GF-D8 (cell line): ENCODE results near the gene IL17RC.
"Not testable (repeated sequence)": the region's sequence is repeated elsewhere in the genome, so short reads cannot be mapped to it uniquely, and the experiment has no call there.

Experiments used
- DNase-seq: peaks from one replicate; lab custom pipeline; 2025; lab: John Stamatoyannopoulos, UW

The IL17RC gene

DNA sequence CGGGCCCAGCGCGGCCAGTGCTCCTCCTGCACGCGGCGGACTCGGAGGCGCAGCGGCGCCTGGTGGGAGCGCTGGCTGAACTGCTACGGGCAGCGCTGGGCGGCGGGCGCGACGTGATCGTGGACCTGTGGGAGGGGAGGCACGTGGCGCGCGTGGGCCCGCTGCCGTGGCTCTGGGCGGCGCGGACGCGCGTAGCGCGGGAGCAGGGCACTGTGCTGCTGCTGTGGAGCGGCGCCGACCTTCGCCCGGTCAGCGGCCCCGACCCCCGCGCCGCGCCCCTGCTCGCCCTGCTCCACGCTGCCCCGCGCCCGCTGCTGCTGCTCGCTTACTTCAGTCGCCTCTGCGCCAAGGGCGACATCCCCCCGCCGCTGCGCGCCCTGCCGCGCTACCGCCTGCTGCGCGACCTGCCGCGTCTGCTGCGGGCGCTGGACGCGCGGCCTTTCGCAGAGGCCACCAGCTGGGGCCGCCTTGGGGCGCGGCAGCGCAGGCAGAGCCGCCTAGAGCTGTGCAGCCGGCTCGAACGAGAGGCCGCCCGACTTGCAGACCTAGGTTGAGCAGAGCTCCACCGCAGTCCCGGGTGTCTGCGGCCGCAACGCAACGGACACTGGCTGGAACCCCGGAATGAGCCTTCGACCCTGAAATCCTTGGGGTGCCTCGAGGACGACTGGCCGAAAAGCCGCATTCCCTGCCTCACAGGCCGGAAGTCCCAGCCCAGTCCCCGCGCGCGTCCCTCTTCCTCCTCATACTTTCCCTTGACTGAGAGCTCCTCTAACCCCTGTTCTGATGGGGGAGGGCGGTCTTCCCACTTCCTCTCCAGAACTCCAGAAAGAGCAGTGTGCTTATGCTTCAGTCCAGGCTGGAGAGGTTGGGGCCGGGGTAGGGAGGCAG is 1.4 kb upstream of the IL17RC start:
- peak; percentile 19 for DNase-seq

DNA sequence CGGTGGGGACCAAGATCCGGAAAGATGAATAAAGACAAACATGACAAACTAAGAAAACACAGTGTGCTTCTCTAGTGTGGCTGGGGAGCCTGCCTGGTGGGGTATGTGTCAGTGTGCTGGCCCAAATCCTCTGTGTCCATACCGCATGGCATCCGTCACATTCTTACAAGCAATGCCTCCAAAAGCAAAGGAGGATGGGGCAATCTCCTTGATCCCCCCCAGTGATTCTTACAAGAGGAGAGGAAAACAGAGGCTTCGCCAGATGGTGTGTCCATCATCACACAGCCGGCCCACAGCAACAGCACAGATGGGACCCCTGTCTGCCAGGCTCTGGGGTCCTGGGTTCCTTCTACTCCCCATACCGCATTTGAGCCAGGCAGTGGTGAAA is 558 bp upstream of the IL17RC start:
- no peak for DNase-seq

DNA sequence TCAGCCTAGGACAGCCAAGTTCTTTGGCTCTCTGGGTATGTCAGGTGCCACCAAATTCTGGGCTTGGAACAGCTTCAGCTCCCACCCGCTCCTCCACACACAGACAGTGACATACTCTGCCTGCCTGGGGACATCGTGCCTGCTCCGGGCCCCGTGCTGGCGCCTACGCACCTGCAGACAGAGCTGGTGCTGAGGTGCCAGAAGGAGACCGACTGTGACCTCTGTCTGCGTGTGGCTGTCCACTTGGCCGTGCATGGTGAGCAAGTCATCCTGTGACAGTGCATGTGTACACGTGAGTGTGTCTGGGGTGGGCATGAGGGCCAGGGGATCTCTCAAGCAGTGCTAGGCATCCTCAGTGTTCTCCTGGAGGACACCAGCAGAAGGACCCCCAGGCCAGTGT is 922 bp downstream of the IL17RC start:
- DNase-seq, result no peak

DNA sequence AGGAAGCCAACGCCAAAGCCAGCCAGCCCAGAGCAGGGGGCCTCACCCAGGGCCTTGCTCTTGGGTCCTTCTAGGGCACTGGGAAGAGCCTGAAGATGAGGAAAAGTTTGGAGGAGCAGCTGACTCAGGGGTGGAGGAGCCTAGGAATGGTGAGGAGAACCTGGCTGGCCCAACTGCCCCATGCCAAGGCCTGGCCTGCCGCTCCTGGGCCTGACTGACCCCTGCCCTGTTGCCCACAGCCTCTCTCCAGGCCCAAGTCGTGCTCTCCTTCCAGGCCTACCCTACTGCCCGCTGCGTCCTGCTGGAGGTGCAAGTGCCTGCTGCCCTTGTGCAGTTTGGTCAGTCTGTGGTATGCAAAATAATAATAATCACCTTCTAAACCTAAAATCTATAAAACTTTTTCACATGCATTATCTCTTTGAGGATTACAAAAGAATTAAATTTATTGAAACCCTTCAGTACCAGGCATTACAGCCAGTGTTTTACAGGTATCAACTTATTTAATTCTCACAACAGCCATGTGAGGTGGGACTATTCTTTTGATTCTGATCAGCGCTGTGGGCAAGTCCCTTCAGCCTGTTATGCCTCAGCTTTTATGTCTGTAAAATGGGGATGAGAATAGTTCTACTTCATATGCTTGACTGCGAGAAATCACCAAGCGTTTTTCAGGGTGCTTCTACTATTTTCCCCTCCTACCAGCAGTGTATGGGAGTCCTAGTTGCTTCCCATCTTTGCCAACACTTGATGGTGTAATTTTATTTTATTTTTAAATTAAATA is 1.6 kb downstream of the IL17RC start:
- DNase-seq, result no peak

DNA sequence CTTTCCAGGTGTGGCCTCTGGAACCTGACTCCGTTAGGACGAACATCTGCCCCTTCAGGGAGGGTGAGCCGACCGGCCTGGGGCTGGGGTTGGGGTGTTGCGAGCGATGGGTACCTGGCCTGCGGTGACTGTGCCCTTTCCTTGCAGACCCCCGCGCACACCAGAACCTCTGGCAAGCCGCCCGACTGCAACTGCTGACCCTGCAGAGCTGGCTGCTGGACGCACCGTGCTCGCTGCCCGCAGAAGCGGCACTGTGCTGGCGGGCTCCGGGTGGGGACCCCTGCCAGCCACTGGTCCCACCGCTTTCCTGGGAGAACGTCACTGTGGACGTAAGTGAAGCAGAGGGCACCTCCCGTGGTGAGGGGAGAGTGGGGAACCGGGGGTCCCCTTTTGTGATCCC is 11.3 kb downstream of the IL17RC start:
- DNase-seq, result no peak

DNA sequence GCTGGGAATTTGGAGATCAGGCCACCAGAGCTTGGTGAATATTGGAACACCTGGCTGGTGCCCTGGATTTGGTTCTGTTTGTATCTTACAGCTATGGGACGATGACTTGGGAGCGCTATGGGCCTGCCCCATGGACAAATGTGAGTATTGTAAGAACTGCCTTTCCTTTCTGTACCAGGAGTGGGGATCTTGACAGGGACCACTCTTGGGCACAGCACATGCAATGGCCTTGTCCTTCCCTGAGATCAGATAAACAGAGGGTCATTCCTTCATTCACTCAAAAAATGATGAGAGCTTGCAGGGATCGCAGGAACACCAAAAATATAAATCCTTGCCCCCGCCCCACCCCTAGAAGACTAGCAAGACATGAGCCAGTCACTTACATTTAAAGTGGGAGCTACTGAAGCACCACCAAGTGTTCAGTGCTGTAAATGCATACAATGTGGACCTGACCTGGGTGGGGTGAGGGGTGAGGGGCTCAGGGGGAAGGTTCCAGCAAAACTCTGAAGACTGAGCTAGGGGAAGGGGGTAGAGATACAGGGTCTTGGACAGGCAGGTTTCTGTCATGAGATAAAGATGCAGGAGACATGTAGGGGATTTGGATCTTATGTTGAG is 14.0 kb downstream of the IL17RC start:
- DNase-seq, result no peak

DNA sequence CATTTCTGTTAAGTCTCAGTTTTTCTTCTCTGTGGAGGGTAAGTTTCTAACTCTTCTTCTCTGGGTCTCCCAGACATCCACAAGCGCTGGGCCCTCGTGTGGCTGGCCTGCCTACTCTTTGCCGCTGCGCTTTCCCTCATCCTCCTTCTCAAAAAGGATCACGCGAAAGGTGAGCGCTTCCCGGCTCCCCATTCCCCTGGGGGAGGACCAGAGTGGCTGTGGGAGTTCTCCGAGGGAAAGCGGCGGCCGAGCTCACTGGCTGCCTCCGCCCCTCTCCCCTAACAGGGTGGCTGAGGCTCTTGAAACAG is 15.6 kb downstream of the IL17RC start:
- no peak for DNase-seq

DNA sequence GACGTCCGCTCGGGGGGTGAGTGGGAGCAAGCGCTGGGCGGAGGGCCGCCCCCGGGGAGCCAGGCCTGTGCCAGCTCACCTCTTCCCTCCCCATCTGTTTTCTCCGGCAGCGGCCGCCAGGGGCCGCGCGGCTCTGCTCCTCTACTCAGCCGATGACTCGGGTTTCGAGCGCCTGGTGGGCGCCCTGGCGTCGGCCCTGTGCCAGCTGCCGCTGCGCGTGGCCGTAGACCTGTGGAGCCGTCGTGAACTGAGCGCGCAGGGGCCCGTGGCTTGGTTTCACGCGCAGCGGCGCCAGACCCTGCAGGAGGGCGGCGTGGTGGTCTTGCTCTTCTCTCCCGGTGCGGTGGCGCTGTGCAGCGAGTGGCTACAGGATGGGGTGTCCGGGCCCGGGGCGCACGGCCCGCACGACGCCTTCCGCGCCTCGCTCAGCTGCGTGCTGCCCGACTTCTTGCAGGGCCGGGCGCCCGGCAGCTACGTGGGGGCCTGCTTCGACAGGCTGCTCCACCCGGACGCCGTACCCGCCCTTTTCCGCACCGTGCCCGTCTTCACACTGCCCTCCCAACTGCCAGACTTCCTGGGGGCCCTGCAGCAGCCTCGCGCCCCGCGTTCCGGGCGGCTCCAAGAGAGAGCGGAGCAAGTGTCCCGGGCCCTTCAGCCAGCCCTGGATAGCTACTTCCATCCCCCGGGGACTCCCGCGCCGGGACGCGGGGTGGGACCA is 16.1 kb downstream of the IL17RC start:
- DNase-seq, result peak; percentile 67

DNA sequence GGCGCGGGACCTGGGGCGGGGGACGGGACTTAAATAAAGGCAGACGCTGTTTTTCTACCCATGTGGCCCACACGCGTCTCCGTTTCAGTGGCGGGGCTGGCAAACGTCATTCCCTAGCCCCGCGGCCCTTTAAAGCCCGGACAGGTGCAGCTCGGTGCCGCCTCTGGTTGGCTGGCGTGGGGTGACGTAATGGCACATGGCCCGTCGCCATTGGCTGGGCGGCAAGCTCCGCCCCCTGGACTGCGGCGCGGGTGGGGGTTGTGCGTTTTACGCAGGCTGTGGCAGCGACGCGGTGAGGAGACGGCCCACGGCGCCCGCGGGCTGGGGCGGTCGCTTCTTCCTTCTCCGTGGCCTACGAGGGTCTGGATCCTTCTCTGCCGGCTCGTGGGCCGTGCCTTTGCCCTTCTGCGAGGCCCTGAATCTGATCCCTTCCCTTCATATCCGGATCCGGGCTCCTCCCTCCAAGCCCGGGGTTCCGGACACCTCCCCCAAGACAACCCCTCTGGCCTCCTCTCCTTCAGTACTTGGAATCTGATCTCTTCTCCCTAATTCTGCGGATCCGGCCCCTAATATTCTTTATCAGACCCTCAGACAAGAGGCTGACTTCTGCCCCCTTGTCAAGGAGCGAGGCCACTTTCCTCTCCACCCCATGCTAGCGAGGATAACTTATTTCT is 16.8 kb downstream of the IL17RC start, which contains the start of gene CRELD1:
Gene CRELD1 (plus strand): TSS at position 274 of the 674 bp plus-strand sequence. CDS start 605 bp downstream, outside the sequence.
- DNase-seq, result peak; percentile 88

DNA sequence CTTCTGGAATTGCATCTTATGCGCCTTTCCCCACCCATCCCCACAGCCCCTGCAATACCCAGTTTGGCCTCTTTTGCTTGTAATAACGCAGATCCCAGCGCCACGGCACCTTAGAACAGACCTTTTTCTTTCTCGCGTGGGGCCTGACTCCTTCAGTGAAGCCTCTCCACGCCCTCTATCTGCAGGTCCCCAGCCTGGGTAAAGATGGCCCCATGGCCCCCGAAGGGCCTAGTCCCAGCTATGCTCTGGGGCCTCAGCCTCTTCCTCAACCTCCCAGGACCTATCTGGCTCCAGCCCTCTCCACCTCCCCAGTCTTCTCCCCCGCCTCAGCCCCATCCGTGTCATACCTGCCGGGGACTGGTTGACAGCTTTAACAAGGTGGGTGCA is 17.3 kb downstream of the IL17RC start:
- no peak for DNase-seq

DNA sequence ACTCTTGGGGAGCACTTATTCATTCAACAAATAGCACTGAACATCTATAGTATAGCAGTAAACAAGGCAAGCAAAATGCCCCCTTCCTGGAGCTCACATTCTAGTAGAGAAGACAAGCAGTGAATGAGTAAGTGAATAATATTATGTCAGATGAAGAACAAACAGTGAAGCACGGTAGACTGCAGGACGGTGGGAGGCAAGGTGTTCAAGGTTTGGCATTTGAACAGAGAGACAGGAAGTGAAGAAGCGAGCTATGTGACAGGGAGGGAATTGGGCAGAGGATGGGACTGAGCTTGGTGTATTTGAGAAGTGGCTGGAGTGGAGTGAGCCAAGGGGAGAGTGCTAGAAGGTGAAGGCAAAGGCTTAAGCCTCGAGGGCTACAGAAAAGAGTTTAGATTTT is 18.1 kb downstream of the IL17RC start:
- DNase-seq, result no peak

DNA sequence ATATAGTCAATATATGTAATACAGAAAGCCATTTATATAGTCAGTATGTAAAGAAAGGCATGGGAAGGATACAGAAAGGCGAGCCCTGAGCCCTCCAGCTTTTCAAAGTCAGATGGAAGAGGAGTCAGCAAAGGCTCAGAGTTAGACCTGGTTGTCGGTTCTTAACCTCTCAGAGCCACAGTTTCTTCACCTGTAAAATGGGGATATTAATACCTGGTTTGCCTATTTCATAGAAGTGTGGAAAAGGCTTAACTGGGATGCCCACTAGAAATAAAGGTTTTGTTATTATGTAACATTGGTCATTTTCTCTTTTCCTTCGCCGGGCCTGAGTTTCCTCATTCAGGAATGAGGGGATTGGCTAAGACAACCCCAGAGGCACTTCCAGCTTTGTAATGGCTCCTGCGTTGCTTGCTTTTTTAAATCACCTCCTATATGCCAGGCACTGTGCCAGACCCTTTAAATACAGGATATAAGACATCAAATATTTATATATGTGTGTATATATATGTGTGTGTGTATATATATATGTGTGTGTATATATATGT is 19.1 kb downstream of the IL17RC start:
- no peak for DNase-seq

DNA sequence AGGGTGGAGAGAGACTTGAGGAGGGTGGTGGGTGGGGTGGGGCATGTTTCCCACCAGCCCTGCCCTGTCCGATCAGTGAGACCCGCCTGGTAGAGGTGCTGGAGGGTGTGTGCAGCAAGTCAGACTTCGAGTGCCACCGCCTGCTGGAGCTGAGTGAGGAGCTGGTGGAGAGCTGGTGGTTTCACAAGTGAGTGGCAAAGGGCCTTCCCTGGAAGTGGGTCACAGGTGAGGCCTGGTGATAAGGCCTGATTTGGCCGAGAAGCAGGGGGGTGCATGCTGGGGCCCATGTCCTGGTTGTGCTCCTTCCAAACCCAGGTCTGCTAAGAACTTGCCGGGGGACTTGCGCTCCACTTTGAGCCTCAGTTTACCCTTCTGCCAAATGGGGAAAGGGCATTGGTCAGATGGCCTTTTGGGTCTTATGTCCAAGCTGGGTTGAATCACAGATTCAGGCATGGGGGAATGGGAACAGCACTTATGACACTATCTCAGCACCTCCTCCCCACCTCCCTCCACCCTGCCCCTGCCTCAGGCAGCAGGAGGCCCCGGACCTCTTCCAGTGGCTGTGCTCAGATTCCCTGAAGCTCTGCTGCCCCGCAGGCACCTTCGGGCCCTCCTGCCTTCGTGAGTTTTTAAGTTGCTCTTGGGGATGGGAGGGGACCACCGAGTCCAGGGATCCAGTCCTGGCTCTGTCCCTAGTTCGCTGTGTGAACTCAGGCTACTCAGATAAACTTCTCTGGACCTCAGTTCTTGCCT is 20.8 kb downstream of the IL17RC start:
- DNase-seq, result no peak

DNA sequence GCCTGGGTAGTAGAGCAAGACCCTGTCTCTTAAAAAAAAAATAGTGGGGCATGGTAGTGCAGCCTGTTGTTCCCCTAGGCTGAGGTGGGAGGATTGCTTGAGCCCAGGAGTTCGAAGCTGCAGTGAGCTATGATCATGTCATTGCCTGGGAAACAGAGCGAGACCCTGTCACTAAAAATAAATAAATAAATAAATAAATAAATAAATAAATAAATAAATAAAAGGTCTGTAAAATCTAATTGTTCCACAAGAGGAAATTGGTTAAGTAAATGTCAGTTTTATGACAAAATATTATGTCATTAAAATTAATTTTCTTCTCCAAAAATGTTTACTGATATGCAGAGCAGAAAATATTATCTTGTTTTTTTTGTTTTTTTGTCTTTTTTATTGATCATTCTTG is 22.1 kb downstream of the IL17RC start:
- DNase-seq, result no peak

DNA sequence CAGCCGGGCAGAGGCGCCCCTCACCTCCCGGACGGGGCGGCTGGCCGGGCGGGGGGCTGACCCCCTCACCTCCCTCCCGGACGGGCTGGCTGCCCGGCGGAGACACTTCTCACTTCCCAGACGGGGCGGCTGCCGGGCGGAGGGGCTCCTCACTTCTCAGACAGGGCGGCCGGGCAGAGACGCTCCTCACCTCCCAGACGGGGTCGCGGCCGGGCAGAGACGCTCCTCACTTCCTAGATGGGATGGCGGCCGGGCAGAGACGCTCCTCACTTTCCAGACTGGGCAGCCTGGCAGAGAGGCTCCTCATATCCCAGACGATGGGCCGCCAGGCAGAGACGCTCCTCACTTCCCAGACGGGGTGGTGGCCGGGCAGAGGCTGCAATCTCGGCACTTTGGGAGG is 23.0 kb downstream of the IL17RC start:
- not testable (repeated sequence) for DNase-seq

DNA sequence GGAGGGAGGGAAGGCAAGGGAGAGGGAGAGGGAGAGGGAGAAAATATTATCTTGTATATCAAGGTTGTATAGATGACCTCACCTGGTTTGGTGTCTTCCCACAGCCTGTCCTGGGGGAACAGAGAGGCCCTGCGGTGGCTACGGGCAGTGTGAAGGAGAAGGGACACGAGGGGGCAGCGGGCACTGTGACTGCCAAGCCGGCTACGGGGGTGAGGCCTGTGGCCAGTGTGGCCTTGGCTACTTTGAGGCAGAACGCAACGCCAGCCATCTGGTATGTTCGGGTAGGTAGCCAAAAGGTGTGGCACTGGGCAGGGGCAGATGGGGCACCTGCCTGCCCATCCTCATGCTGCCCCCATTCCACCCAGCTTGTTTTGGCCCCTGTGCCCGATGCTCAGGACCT is 23.8 kb downstream of the IL17RC start:
- DNase-seq, result no peak

DNA sequence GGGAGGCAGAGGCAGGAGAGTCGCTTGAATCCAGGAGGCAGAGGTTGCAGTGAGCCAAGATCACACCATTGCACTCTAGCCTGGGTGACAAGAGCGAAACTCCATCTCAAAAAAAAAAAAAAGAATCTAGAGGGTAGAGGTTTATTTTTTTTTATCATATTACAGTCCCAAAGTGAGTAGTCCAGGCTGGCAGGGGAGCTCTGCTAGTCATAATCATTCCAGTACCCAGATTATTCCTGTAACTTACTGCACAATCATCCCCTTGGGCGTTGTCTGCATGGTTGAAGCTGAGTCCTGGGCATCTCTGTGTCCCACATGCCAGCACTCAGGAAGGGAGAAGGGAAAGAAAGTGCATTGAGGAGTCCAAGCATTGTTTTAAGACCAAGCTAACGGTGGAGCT is 25.3 kb downstream of the IL17RC start:
- no peak for DNase-seq

DNA sequence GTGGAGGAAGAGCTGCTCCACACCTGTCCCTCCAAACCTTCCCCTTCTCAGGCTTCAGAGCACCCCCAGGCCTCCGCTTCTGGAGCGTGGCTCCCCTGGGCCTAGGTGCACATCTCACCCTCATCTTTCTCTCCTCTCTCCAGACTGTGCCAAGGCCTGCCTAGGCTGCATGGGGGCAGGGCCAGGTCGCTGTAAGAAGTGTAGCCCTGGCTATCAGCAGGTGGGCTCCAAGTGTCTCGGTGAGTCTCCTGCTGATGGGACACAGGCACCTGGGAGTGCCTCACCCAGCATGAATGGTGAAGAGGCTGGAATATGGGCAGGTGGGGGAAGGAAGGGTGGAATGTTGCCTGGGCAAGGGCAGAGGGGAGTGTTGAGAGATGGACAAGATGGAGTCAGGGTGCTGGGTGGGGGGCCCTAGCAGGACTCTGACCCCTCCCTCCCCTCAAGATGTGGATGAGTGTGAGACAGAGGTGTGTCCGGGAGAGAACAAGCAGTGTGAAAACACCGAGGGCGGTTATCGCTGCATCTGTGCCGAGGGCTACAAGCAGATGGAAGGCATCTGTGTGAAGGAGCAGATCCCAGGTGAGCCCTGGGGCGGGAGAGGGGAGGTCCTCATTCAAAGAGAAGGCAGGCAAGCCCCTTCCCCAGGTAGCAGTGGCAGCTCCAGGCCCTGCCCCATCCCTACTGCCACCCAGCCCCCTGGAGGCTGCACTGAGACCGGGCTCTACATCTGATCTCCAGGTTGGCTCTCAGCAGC is 26.2 kb downstream of the IL17RC start:
- DNase-seq, result no peak

DNA sequence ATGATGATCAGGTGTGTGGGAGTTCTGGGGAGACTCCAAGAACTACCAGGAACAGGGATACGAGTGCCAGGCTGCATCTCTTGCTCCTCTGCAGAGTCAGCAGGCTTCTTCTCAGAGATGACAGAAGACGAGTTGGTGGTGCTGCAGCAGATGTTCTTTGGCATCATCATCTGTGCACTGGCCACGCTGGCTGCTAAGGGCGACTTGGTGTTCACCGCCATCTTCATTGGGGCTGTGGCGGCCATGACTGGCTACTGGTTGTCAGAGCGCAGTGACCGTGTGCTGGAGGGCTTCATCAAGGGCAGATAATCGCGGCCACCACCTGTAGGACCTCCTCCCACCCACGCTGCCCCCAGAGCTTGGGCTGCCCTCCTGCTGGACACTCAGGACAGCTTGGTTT is 27.4 kb downstream of the IL17RC start:
- DNase-seq, result no peak

DNA sequence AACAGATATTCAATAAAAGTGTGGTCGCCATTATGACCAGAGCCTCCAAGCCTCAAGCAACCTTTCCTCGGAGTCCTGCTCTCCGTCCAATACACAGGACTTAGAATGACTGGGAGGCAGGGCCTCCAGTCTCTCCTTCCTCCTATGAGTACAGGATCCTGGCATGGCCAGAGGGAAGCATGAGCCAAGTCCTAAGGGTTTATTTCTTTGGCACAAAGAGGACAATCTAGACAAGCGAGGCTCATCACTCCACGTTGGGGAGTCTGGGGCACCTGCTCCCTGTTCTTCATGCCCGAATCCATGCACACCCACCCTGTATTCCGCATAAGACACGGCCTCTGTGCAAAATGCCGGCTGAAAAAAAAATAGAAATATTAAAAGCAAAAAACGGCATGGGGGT is 28.5 kb downstream of the IL17RC start:
- DNase-seq, result no peak
